Measurements from ENCODE around the gene ZSCAN16. TPM values are rescaled to one million over a fixed set of nuclear protein-coding genes. Genes with fewer than 3 reads are reported as not detected.
A peak's percentile ranks its signal among the peaks of the same experiment; 100 is the strongest.

ZSCAN16 gene
- total and polyA plus RNA-seq, 2 of the 13 experiments (the other 11 are each of a cell fraction or from before 2014, with no cell fraction given), result 5.7 to 12.7 TPM

GRCh38 chr6:28141500-28142329 lies 17.3 kb downstream of the ZSCAN16 start, which contains the start of gene ZKSCAN8 (continued):
- TF ChIP-seq CSRNP1 (CRISPR knock-in tag; IDR thresholded peaks at IDR 0.05), result peak; percentile 74; the same call in 1 of the 2 replicates
- no peak; the same call in 1 of the 2 replicates for TF ChIP-seq MIER3 (CRISPR knock-in tag; IDR thresholded peaks at IDR 0.05; ENCODE audit: borderline replicate concordance)
- TF ChIP-seq ZNF121 (CRISPR knock-in tag; IDR thresholded peaks at IDR 0.05), result peak; percentile 69
- peak; percentile 97 for TF ChIP-seq ZNF564 (CRISPR knock-in tag; IDR thresholded peaks at IDR 0.05)
- TF ChIP-seq CREB3 (CRISPR knock-in tag; IDR thresholded peaks at IDR 0.05), result 0 out of 2 replicates have a peak, but pooled peaks have one; percentile 18
- TF ChIP-seq ZSCAN9 (CRISPR knock-in tag; IDR thresholded peaks at IDR 0.05; ENCODE audit: borderline replicate concordance), result peak; percentile 72; the same call in 1 of the 2 replicates
- peak; percentile 83; the same call in 1 of the 2 replicates for TF ChIP-seq ZNF253 (CRISPR knock-in tag; IDR thresholded peaks at IDR 0.05; ENCODE audit: borderline replicate concordance)
- peak; percentile 86 for TF ChIP-seq ZNF317 (CRISPR knock-in tag; IDR thresholded peaks at IDR 0.05)
- no peak for TF ChIP-seq TAF15 (IDR thresholded peaks at IDR 0.05; ENCODE audit: low read depth, low read length, poor library complexity, severe bottlenecking)
- TF ChIP-seq ZNF570 (CRISPR knock-in tag; IDR thresholded peaks at IDR 0.05; ENCODE audit: borderline replicate concordance), result peak; percentile 86
- TF ChIP-seq GTF3A (CRISPR knock-in tag; conservative IDR thresholded peaks at IDR 0.05), result peak; percentile 98
- peak; percentile 73; the same call in 1 of the 2 replicates for TF ChIP-seq ZFP41 (CRISPR knock-in tag; IDR thresholded peaks at IDR 0.05; ENCODE audit: borderline replicate concordance)
- peak; percentile 99 for TF ChIP-seq IRF9 (CRISPR knock-in tag; IDR thresholded peaks at IDR 0.05; ENCODE audit: borderline replicate concordance)
- TF ChIP-seq ZNF773 (CRISPR knock-in tag; IDR thresholded peaks at IDR 0.05; ENCODE audit: borderline replicate concordance), result peak; percentile 92; the same call in 1 of the 2 replicates
- no peak for TF ChIP-seq MAF1 (CRISPR knock-in tag; IDR thresholded peaks at IDR 0.05; ENCODE audit: borderline replicate concordance)
- TF ChIP-seq MED1 (CRISPR knock-in tag; IDR thresholded peaks at IDR 0.05), result peak; percentile 81
- TF ChIP-seq ZNF326 (CRISPR knock-in tag; IDR thresholded peaks at IDR 0.05; ENCODE audit: borderline replicate concordance), result no peak
- peak; percentile 99 for TF ChIP-seq POLR2G (IDR thresholded peaks at IDR 0.05; ENCODE audit: low read depth, low read length)
- no peak for TF ChIP-seq ZNF513 (CRISPR knock-in tag; conservative IDR thresholded peaks at IDR 0.05)
- peak; percentile 22; the same call in 1 of the 2 replicates for TF ChIP-seq ZNF672 (CRISPR knock-in tag; IDR thresholded peaks at IDR 0.05)
- peak; percentile 99 for TF ChIP-seq ZNF781 (CRISPR knock-in tag; IDR thresholded peaks at IDR 0.05; ENCODE audit: borderline replicate concordance, not compliant biosample characterization)
